ENCODE data around the gene ANO2.

- TF ChIP-seq GATA2 (IDR thresholded peaks at IDR 0.05; ENCODE audit: low read depth, low read length), result no peak
- TF ChIP-seq GATA3 (IDR thresholded peaks at IDR 0.05; ENCODE audit: low read depth, low read length), result no peak
Measured at GRCh38 chr12:5908251-5908650, 36.8 kb downstream of the ANO2 start.
